HG03575 (cell line): ENCODE measurements around the gene HNRNPA0.

Experiments used
- ATAC-seq: cut with Tn5 transposase; IDR thresholded peaks from one replicate; pipeline ENCODE4 v1.9.1; 2021; ENCODE audit not compliant: unreplicated experiment, insufficient number of reproducible peaks, low FRiP score; ENCODE audit errors: extremely low read depth

The HNRNPA0 gene

DNA sequence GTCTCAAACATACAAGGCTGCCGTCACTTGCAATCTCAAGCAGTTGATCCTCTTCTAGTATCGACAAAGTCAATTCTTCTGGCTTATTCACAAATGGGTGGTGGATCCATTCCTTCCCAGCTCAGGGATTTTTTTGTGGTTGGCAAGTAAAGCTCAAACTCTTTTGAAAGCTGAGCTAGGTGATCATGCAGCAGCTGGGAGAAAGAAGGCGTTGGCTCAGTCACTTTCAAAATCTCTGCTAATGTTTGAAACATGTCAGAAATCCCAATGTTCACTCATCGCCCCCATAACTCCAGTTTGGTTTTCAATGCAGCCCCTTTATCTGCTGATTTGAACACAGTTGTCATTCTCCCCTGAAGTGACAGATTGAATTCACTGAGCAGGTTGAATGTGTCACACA, 4.0 kb upstream of the HNRNPA0 start:
- ATAC-seq: no peak

DNA sequence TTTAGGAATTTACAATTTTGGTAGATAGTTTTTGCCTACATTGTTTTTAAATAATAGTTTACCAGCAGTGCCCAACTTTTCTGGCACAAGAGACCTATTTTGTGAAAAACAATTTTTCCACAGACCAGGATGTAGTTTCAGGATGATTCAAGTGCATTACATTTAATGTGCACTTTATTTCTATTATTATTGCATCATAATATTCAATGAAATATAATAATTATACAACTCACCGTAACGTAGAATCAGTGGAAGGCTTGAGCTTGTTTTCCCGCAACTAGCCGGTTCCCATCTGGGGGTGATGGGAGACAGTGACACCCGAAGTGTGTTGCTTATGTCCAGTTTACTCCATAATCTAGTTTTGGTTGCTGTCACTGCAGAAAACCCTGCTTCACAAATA, 3.5 kb upstream of the HNRNPA0 start:
- no peak for ATAC-seq

DNA sequence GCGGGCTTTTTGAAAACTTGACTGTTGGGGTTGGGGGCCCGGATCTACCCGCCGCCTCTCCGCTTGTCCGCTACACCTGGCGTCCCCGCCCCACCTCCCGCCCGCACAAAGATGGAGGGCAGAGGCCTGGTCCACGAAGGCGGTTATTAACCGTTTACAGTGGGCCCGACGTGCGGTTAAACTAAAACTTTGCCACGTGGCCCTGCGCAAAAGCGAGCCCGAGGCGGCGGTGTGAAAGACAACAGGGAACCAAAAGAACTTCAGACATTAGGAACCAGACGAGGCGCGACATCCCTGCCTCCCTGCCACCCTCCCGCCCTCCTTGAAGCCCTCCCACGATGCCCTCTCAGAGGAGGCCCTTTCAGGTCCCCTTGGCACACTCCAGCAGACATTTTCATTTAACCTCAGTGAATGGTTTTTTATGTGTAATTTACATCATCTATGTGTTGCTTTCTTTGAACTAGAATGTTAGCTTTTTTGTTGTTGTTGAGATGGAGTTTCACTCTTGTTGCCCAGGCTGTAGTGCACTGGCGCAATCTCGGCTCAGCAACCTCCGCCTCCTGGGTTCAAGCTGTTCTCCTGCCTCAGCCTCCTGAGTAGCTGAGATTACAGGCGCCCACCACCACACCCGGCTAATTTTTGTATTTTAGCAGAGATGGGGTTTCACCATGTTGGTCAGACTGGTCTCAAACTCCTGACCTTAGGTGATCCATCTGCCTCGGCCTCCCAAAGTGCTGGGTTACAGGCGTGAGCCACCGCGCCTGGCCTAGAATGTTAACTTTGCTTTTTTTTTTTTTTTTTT, 999 bp upstream of the HNRNPA0 start:
- peak; percentile 2 for ATAC-seq

DNA sequence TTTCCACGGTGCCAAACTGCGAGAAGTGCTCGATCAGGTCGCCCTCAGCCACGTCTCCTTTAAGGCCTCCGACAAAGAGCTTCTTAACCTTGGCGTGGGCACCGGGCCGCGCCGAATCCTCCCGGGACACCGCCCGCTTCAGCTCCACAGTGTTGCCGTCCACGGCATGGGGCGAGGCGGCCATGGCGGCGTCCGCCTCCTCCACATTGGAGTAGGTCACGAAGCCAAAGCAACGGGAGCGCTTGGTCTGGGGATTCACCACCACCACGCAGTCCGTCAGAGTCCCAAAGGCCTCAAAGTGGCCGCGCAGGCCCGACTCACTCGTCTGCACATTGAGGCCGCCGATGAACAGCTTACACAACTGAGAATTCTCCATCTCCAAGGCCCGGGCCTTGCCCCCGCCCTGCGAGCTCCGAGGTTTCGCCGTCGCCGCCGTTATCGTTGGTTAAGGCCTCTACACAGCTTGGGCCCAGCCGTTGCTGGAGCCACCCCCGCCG, 424 bp downstream of the HNRNPA0 start:
- ATAC-seq: peak; percentile 11

DNA sequence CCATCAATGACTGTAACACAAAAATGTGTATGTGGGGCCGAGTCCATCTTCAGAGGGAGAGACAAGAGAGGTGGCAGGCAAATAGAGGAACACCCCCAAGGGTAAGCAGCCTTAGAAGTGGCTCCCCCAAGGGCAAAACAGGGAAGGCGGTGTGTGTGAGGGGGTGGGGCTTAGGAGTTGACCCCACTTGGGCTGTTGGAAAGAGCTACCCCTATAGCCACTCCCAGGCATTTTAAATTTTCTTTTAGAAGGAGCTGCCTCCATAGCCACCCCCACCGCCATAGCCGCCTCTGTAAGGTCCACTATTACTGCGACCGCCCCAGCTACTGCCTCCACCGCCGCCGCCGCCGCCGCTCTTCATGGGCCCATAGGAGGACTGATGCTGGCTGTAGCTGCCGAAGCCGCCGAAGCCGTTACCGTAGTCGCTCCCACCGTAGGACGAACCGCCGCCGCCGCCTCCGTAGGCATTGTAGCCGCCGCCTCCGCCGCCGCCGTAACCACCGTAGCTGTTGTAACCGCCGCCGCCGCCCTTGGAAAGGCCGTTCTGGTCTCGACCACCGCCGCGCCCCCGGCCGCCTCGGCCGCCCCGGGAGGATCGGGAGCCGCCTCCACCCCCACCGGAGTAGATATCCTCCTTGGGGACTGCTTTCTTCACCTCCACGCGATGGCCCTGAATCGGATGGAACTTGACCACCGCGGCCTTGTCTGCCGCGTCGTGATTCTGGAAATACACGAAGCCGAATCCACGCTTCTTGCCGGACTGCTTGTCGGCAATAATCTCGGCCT, 1.1 kb downstream of the HNRNPA0 start:
- ATAC-seq: no peak

DNA sequence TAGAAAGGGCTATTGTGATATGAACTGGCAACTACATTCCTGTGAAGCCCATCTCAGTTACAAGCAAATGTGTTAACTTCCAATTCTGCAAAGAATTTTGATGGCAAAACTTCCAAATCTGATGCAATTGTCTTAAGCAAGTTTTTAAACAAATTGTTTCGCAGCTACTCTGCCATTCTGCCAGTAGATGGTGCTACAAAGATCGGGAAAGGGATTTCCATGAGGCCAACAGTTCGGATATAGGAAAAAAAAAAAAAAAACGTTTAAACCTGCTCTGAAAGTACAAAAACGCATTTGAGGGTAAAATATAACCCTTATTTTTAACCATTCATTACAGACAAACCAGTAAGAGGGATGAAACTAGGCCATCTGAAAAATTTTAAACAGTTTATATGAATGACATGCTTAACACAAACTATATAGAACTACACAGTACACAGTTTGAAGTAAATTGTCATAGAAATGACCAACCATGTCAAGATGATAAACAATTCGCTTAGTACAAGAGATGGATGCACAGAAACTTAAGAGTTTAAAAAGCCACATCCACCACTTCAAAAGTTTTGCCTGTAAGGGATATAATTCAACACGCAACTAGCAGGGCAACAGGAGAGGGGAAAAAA, 2.2 kb downstream of the HNRNPA0 start:
- ATAC-seq: no peak

DNA sequence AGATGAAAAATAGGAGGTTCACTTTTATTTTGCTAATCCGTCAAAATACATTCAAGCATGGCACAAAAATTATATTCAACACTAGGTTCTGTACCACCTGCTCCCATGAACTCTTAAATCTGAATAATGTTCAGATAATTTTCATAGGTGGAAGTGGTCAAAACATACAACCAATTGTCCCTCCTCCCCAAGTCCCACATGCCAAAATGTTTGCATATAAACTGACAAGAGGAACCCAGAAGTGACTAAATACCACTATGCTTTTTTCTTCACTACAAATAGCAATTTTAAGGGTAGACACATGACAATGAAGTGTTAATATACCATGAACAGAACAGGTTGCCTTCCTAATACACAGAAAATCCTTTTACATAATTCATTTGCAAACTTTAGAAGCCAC, 3.7 kb downstream of the HNRNPA0 start:
- ATAC-seq: no peak

DNA sequence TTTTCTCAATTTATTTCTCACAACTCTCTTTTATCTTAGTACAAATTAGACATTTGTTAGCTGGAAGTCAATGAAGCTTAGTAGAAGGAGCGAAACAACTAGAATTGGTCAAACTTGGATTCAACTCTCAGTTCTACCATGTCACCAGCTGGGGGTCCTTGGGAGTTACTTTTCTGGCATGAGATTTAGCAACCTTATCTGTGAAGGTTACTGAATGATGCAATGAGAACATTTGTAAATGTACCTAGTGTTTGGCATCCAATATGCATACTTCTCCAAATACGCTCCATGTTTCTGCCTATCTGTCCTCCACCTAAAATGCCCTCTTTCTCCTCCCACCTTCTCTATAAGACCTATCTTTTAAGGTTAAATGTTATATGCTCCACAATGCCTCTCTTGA, 6.3 kb downstream of the HNRNPA0 start:
- ATAC-seq: no peak

DNA sequence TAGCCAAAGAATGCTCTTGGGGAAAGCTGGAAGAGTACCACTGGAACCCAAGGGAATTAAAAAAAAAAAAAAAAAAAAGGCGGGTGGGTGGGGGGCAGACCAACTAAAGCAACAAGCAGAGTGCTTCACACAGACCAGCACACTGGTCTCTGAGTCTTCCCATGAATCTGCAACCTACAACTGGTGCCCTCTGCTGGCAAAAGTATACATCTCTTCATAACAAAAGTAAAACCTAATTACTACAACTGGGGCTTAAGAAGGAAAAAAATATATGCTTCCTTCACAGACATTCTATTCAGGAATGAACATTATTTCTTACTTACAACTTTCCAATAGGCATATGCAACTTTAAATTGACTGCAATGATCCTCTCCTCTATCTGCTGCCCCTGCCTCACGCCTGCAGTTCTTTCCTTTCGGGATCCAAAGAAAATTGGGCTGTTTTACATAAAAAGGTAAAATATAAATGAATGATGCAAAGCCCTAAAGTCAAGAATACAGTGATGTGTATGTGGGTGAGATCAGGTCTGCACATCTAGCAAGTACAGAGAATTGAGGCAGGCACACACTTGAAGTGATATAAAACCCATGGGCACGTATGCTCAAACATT, 11.0 kb downstream of the HNRNPA0 start:
- ATAC-seq: no peak

DNA sequence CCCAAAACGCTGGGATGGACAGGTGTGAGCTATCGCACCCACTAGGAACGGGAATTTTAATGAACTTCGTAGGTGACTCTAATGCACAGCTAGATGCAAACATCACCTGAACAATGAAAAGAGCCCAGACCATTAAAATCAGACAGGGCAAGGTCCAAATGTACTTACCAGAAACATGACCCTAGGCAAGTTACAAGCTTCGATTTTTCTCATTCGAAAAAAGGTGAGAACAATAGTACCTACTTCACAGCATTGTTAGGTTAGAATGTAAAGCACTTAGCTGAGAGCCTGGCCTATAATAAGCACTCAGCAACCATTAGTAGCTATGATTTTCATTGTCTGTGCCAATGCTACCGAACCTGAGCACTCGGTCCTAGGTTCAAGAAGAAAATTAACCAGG, 12.4 kb downstream of the HNRNPA0 start:
- no peak for ATAC-seq

DNA sequence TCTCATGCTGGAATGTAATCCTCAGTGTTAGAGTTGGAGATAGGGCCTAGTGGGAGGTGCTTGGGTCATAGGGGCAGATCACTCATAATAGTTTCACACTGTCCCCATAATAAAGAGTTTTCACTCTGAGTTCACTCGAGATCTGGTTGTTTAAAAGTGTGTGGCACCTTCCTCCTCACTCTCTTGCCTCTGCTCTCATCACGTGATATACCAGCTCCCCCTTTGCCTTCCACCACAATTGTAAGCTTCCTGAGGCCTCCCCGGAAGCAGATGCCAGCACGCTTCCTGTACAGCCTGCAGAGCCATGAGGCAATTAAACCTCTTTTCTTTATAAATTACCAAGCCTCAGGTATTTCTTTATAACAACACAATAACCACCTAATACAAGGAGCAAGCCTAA, 14.4 kb downstream of the HNRNPA0 start:
- no peak for ATAC-seq

DNA sequence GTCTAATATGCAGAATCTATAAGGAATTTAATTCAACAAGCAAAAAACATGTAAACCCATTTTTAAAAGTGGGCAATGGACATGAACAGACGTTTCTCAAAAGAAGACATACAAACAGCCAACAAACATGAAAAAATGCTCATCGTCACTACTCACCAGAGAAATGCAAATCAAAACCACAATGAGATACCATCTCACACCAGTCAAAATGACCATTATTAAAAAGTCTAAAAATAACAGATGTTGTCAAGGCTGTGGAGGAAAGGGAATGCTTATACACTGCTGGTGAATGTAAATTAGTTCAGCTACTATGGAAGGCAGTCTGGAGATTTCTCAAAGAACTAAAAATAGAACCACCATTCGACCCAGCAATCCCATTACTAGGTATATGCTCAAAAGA, 15.2 kb downstream of the HNRNPA0 start:
- no peak for ATAC-seq

DNA sequence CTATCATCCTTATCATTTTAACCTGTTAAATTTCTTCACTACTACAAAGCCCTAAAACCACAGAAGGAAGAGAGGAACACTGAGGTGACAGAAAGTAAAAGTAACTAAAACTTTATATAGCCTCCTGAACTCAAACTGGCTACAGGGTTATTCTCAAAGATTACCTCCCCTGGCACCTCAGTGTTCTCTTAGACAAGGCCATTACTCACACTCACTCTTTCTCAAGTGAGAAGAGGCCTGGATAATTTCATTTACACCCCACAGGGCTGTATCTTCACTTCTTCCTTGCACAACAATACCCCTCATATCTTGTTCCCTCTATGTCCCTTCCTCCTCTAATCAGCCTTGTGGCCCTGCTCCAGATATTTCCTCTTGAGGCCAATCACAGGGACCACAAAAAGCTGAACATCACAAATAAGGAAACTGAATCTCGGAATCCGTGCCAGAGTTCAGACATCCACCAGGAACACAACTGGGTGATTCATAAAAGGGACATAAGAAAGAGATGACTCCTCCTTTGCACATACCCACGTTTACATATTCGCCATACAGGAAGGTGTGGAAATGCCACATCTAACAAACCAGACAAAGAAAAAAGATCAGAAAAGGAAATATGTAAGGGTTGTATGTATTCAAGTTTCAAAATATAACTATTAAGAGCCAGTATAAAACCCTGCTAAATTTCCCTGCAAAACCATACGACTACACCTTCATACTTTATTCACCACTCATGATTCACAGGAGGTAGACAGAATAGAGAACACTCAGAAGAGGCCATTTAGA, 16.6 kb downstream of the HNRNPA0 start:
- no peak for ATAC-seq

DNA sequence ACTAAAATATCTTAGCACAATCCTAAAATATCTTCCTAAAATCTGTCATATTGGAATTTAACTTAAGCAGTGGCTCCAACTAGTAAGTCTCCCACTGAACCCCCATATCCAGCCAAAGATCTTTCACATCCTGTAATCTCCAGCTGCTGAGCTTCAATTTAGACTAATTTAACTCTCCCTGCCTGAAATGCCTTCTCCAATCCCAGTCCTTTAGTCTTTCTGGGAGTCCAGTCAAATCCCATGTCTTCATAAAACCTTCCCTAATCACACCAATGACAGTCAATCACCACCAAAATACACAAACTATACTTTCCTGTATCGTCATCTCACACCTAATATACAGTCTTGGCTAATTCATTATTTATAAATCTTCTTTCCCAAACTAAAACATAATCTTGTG, 17.7 kb downstream of the HNRNPA0 start:
- ATAC-seq: no peak

DNA sequence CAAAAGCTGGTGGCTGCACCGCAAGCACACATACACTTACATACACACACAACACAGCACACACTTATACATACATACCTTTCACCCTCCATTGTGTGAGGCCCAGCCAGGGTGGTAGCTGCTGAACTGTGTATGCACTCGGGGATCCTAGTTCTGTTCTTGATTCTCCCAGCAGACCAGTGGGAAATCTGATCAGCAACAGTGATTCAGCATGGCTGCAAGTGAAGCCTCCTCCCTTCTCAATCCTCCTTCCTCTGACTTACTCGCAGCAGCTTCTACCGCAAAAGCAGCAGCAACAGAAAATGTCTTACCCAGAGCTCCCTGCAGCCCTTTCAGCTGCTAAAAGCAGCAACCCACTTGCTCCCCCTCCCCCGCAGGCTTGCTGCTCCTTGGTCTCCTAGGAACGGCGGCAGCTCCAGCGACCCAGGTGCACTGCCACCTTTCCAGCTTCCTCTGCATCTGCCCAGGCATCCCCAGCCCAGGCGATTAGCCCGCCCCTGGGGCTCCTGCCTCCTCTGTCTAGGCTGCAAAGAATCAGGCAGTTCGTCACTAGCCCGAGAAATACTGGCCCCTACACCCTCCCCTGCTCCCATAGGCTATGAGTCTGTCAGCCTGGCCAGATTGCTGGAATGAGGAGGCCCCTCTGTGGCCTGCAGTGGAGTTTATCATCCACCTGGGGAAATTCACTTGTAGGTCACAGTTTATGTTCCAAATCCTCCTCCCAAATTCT, 18.4 kb downstream of the HNRNPA0 start, which contains the start of gene KLHL3:
KLHL3 (minus strand) TSS at position 535 of the 730 bp plus-strand sequence; CDS start at position 92, 443 bp downstream.
- no peak for ATAC-seq

DNA sequence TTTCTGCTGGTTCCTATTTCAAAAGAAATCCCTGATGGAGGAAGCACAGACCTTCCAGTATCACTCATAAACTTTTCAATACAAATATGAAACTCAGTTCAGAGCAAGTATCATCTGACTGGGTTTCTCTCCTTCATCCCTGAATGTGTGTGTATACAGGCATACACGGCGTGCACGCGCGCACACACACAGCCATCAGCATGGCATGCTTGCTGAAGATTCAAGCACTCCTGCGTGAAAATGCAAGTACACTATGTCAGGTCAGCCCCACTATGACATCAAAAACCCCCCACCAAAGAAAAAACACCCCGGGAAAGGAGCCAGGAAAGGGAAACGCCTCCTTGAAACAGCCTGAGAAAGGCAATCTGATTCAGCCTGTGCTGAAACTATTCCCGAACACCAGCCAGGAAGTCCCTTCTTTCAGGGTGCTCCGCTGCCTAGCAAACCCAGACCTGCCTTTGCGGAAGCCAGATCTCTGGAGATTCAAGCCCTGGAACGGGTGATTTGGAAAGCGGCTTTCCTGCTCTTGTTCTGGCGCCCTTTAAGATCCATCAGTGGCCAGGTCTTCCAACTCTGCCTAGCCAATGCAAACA, 19.1 kb downstream of the HNRNPA0 start:
- ATAC-seq: no peak

DNA sequence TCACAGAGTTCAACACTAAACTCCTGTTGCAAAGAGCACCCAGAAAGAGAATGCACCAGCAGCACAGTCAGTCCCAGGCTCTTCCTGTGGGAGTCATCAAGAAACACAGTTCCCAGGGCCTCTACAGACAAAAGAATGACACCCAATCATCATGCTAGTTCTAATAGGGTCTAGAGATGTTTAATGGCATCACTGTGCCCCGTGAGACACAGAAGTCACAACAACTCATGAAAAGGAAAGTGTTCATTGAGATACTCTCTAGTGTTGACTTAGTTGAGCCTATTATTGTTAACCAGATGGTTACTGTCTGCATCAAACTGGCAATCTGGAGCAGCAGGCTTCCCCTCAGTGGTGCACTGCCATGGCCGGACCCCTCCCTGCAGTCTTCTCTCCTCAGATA, 19.8 kb downstream of the HNRNPA0 start:
- ATAC-seq: no peak

DNA sequence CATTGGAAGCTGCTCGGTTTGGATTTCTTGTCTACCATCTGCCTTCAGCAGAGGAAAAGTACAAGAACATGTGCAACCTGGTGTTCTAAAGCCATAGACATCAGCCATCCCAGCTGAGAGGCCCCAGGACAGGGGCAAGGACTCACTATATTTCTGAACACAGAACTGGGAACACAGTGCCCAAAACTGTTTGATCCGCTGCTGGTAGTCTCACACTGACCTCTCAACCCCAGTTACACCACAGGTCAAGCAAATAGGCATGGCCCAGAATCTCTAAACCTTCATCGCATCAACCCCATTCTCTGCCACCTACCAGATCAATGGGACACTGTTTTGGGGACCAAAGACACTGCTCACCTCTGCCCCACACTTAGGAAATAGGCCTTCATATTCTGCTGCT, 20.2 kb downstream of the HNRNPA0 start:
- ATAC-seq: no peak
